ENCODE results near the gene PNPLA2. TPM values are rescaled to one million over a fixed set of nuclear protein-coding genes. Genes with fewer than 3 reads are reported as not detected.

PNPLA2 gene
- total and polyA plus RNA-seq, 2 donors from 2014 or later, result 67.9 to 173 TPM

DNA sequence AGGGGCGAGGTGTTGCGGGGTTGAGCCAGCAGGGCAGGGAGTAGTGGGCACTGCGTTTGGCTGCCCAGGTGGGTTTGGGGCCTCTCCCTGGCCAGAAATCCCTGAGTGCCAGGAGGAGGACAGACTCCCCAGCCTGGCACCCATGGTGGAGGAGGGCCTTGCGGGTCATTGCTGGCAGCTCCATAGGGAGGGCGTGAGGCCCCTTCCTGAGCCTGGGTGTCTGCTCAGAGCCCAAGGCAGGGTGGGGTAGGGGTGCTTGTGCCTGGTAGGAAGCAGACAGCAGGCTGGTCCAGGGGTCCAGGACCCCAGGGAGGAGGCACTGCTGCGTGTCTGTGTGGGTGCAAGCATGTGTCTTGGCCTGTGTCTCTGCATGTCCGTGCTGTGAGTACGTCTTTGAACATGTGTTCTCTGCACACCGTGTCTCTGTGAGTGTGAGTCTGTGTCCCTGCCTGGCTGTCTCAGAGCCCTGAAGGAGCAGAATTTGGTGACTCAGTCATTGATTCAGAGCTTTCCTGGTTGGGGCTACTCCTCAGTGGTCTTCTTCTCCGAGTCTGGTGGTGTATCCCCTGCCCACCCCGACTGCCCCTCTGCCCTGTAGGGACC lies 27.9 kb downstream of the PNPLA2 start:
- H3K4me1 ChIP-seq (ENCODE audit: control insufficient read depth in 2 of 3, insufficient read depth in 2 of 3, low read depth in 1 of 3, low read length in 3 of 3), result peaks cover 0 to 29% (median 10%) of the 10 kb centered on the region in 3 donors
- no peak overlapping the region for H3K9ac ChIP-seq (ENCODE audit: low read length in 3 of 3)
- no peaks in the 10 kb centered on the region for H3K9me3 ChIP-seq (ENCODE audit: control insufficient read depth in 2 of 3, insufficient read depth in 1 of 3, low read length in 3 of 3)
- TF ChIP-seq, protein P1, sequence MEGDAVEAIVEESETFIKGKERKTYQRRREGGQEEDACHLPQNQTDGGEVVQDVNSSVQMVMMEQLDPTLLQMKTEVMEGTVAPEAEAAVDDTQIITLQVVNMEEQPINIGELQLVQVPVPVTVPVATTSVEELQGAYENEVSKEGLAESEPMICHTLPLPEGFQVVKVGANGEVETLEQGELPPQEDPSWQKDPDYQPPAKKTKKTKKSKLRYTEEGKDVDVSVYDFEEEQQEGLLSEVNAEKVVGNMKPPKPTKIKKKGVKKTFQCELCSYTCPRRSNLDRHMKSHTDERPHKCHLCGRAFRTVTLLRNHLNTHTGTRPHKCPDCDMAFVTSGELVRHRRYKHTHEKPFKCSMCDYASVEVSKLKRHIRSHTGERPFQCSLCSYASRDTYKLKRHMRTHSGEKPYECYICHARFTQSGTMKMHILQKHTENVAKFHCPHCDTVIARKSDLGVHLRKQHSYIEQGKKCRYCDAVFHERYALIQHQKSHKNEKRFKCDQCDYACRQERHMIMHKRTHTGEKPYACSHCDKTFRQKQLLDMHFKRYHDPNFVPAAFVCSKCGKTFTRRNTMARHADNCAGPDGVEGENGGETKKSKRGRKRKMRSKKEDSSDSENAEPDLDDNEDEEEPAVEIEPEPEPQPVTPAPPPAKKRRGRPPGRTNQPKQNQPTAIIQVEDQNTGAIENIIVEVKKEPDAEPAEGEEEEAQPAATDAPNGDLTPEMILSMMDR (IDR thresholded peaks at IDR 0.05; ENCODE audit: borderline replicate concordance, extremely low read depth, insufficient read depth), result no peak
- no peaks in the 10 kb centered on the region for H3K27me3 ChIP-seq (ENCODE audit: control insufficient read depth, insufficient read depth, low read length)
- H3K4me3 ChIP-seq (ENCODE audit: low read length in 3 of 3), result no peak overlapping the region
- H3K27ac ChIP-seq (ENCODE audit: low read depth in 2 of 2, low read length in 2 of 2), result no peak overlapping the region
- DNase-seq, result no peak
- FAIRE-seq, result no peak
- intact Hi-C loops (cut with DNase I), result no loop called here
- no peaks in the 10 kb centered on the region for H3K36me3 ChIP-seq (ENCODE audit: control insufficient read depth in 2 of 3, insufficient read depth in 3 of 3, low read length in 3 of 3)

GRCh38 chr11:847876-848275 lies 29.2 kb downstream of the PNPLA2 start:
- FAIRE-seq (no peak), DNase-seq (no peak)
- Histone ChIP-seq H3K9me3 (ENCODE audit: control insufficient read depth in 2 of 3, insufficient read depth in 1 of 3, low read length in 3 of 3) (no peaks in the 10 kb centered on the region), H3K4me3 (ENCODE audit: low read length in 3 of 3) (no peak overlapping the region), H3K9ac (ENCODE audit: low read length in 3 of 3) (no peak overlapping the region), H3K36me3 (ENCODE audit: control insufficient read depth in 2 of 3, insufficient read depth in 3 of 3, low read length in 3 of 3) (no peaks in the 10 kb centered on the region), H3K4me1 (ENCODE audit: control insufficient read depth in 2 of 3, insufficient read depth in 2 of 3, low read depth in 1 of 3, low read length in 3 of 3) (peaks cover 0 to 29% (median 10%) of the 10 kb centered on the region in 3 donors), H3K27me3 (ENCODE audit: control insufficient read depth, insufficient read depth, low read length) (no peaks in the 10 kb centered on the region), H3K27ac (ENCODE audit: low read depth in 2 of 2, low read length in 2 of 2) (no peak overlapping the region)
- intact Hi-C loops (cut with DNase I), result no loop called here
- TF ChIP-seq, protein P1 (IDR thresholded peaks at IDR 0.05; ENCODE audit: borderline replicate concordance, extremely low read depth, insufficient read depth), result no peak

GRCh38 chr11:848380-848931 lies 29.7 kb downstream of the PNPLA2 start:
- FAIRE-seq (no peak), DNase-seq (peak in 2 of 5 donors; percentile 47 to 80)
- Histone ChIP-seq H3K4me1 (ENCODE audit: control insufficient read depth in 2 of 3, insufficient read depth in 2 of 3, low read depth in 1 of 3, low read length in 3 of 3) (peaks cover 0 to 26% (median 10%) of the 10 kb centered on the region in 3 donors), H3K4me3 (ENCODE audit: low read length in 3 of 3) (no peak overlapping the region), H3K36me3 (ENCODE audit: control insufficient read depth in 2 of 3, insufficient read depth in 3 of 3, low read length in 3 of 3) (no peaks in the 10 kb centered on the region), H3K27me3 (ENCODE audit: control insufficient read depth, insufficient read depth, low read length) (no peaks in the 10 kb centered on the region), H3K9me3 (ENCODE audit: control insufficient read depth in 2 of 3, insufficient read depth in 1 of 3, low read length in 3 of 3) (no peaks in the 10 kb centered on the region), H3K27ac (ENCODE audit: low read depth in 2 of 2, low read length in 2 of 2) (no peak overlapping the region), H3K9ac (ENCODE audit: low read length in 3 of 3) (no peak overlapping the region)
- TF ChIP-seq, protein P1 (IDR thresholded peaks at IDR 0.05; ENCODE audit: borderline replicate concordance, extremely low read depth, insufficient read depth), result peak; percentile 61
- intact Hi-C loops (cut with DNase I), result no loop called here

Data from kidney (tissue), 14 donors.